Panc1 (cell line): ENCODE results near the gene IL2RG. TPM values are rescaled to one million over a fixed set of nuclear protein-coding genes. Genes with fewer than 3 reads are reported as not detected.

ENCODE experiments used
- ATAC-seq: fragments of 200-7000 bp; cut with Tn5 transposase; 2 replicates; pipeline ENCODE4 v1.9.1; 2020; ENCODE audit warnings: mild to moderate bottlenecking, moderate library complexity
- BruUV-seq: library from RNA; stranded (reverse); fragments of 400-500 nt; replicated peaks from 2 replicates; lab custom pipeline; 2021; lab: Mats Ljungman, UMichigan
- CTCF ChIA-PET: fragments of 300-600 bp; sonication (Branson Sonifier 250); formaldehyde crosslinking; loops from one replicate; lab custom pipeline; 2022; ENCODE audit warnings: antibody characterized with exemption; lab: Charles Lee
- POLR2A ChIA-PET: fragments of 300-600 bp; sonication (Branson Sonifier 250); formaldehyde crosslinking; loops from one replicate; lab custom pipeline; 2022; ENCODE audit warnings: antibody characterized with exemption; lab: Charles Lee
- DNase-seq: peaks from one replicate; pipeline ENCODE4 v3.0.0-alpha.2; 2010; ENCODE audit warnings: low read depth, low spot score
- H3K27ac ChIP-seq: 2 replicates; pipeline ENCODE4 v1.5.1; 2011; ENCODE audit warnings: mild to moderate bottlenecking, low read length, inconsistent platforms
- H3K27me3 ChIP-seq: fragments of 200-500 bp; sonication (Bioruptor generic); 2 replicates; pipeline ENCODE4 v1.6.0; 2014; ENCODE audit warnings: low read length, inconsistent platforms; ENCODE audit not compliant: control insufficient read depth, insufficient read depth
- H3K36me3 ChIP-seq: fragments of 200-500 bp; sonication (Bioruptor generic); 2 replicates; pipeline ENCODE4 v1.5.1; 2014; ENCODE audit warnings: inconsistent platforms, mild to moderate bottlenecking, low read length, moderate library complexity; ENCODE audit not compliant: control insufficient read depth, insufficient read depth
- H3K4me1 ChIP-seq: 2 replicates; pipeline ENCODE4 v1.5.1; 2011; ENCODE audit warnings: inconsistent platforms, mild to moderate bottlenecking, low read length, moderate library complexity; ENCODE audit not compliant: control insufficient read depth, insufficient read depth
- H3K4me3 ChIP-seq, 2 experiments: 2 replicates each; pipeline ENCODE4 v1.5.1; 2011 to 2012; ENCODE audit warnings: low read depth in 2 of 2, low read length in 2 of 2, mild to moderate bottlenecking in 2 of 2, inconsistent platforms in 1 of 2, moderate library complexity in 1 of 2
- H3K9me3 ChIP-seq: fragments of 200-500 bp; sonication (Bioruptor generic); 2 replicates; pipeline ENCODE4 v1.5.1; 2014; ENCODE audit warnings: low read depth, mild to moderate bottlenecking, inconsistent platforms, low read length, moderate library complexity; ENCODE audit not compliant: control insufficient read depth, insufficient read depth
- POLR2AphosphoS5 ChIP-seq: IDR thresholded peaks from 2 replicates; pipeline ENCODE4 v1.6.1; 2012; ENCODE audit warnings: mild to moderate bottlenecking, low read depth, low read length, moderate library complexity
- SIN3A ChIP-seq: IDR thresholded peaks from 2 replicates; pipeline ENCODE4 v1.6.1; 2012; ENCODE audit warnings: low read depth, mild to moderate bottlenecking, low read length, moderate library complexity, borderline replicate concordance; ENCODE audit not compliant: insufficient read depth
- TCF7L2 ChIP-seq: IDR thresholded peaks from 2 replicates; pipeline ENCODE4 v1.6.1; 2011; ENCODE audit warnings: mild to moderate bottlenecking, low read depth, low read length, inconsistent platforms
- in situ Hi-C: cut with HindIII; loops from 2 replicates; pipeline ENCODE4 v1.10.0; 2016; ENCODE audit warnings: low sequenced_read_pairs, low pct_unique_long_range_greater_than_20kb
- intact Hi-C: fragments of 100-400 bp; cut with micrococcal nuclease; formaldehyde crosslinking; loops from one replicate; pipeline ENCODE4 v1.10.0; 2022; ENCODE audit not compliant: unreplicated experiment
- total RNA-seq: library from RNA; stranded (reverse); gene quantifications from one replicate; pipeline ENCODE4 v1.2.1, GENCODE V29; 2021; ENCODE audit not compliant: unreplicated experiment
- TF ChIP-seq, protein P1 (sequence below), 2 experiments: IDR thresholded peaks; 2 replicates each; pipeline ENCODE4 v1.6.1; 2011 to 2012; ENCODE audit warnings: low read depth in 2 of 2, control low read depth in 1 of 2, low read length in 1 of 2, mild to moderate bottlenecking in 1 of 2, moderate library complexity in 1 of 2; ENCODE audit not compliant: insufficient read depth in 1 of 2
- TF ChIP-seq, protein P2 (sequence below): fragments of 450-650 bp; IDR thresholded peaks from 2 replicates; pipeline ENCODE4 v1.5.1; 2017; ENCODE audit warnings: mild to moderate bottlenecking

The IL2RG gene
- total RNA-seq, 1 experiment from 2014 or later, result 0.28 TPM

DNA sequence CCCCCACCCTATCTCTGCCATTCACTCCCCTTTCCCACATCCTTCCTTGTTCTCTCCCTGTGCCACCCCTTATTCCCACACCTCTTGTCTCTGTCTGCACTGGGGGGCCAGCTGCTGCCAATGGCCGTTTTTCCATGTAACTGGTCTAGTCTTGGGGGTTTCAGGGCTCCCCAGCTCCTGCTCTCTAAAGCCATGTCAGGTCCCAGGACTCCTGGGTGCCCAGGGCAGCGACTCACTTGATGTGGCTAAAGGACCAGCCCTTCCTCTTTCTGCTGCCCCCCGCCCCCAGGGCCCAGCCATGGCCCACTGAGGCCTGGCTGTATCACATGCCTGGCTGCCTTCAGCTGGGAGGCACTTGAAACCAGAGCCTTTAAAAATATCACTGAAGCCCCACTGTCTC, 43.3 kb upstream of the IL2RG start:
- no peaks in the 10 kb centered on the region for H3K36me3 ChIP-seq
- no peak overlapping the region for H3K27ac ChIP-seq
- DNase-seq (no peak), ATAC-seq (no peak)
- no peak for TF ChIP-seq TCF7L2
- TF ChIP-seq, protein P1, sequence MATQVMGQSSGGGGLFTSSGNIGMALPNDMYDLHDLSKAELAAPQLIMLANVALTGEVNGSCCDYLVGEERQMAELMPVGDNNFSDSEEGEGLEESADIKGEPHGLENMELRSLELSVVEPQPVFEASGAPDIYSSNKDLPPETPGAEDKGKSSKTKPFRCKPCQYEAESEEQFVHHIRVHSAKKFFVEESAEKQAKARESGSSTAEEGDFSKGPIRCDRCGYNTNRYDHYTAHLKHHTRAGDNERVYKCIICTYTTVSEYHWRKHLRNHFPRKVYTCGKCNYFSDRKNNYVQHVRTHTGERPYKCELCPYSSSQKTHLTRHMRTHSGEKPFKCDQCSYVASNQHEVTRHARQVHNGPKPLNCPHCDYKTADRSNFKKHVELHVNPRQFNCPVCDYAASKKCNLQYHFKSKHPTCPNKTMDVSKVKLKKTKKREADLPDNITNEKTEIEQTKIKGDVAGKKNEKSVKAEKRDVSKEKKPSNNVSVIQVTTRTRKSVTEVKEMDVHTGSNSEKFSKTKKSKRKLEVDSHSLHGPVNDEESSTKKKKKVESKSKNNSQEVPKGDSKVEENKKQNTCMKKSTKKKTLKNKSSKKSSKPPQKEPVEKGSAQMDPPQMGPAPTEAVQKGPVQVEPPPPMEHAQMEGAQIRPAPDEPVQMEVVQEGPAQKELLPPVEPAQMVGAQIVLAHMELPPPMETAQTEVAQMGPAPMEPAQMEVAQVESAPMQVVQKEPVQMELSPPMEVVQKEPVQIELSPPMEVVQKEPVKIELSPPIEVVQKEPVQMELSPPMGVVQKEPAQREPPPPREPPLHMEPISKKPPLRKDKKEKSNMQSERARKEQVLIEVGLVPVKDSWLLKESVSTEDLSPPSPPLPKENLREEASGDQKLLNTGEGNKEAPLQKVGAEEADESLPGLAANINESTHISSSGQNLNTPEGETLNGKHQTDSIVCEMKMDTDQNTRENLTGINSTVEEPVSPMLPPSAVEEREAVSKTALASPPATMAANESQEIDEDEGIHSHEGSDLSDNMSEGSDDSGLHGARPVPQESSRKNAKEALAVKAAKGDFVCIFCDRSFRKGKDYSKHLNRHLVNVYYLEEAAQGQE (IDR thresholded peaks at IDR 0.05; ENCODE audit: insufficient read depth in 1 of 2, low read depth in 2 of 2, low read length in 1 of 2), result no peak
- TF ChIP-seq SIN3A, result no peak
- TF ChIP-seq, protein P2, sequence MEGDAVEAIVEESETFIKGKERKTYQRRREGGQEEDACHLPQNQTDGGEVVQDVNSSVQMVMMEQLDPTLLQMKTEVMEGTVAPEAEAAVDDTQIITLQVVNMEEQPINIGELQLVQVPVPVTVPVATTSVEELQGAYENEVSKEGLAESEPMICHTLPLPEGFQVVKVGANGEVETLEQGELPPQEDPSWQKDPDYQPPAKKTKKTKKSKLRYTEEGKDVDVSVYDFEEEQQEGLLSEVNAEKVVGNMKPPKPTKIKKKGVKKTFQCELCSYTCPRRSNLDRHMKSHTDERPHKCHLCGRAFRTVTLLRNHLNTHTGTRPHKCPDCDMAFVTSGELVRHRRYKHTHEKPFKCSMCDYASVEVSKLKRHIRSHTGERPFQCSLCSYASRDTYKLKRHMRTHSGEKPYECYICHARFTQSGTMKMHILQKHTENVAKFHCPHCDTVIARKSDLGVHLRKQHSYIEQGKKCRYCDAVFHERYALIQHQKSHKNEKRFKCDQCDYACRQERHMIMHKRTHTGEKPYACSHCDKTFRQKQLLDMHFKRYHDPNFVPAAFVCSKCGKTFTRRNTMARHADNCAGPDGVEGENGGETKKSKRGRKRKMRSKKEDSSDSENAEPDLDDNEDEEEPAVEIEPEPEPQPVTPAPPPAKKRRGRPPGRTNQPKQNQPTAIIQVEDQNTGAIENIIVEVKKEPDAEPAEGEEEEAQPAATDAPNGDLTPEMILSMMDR, result no peak
- TF ChIP-seq POLR2AphosphoS5, result no peak
- POLR2A ChIA-PET, result no interaction called here
- no TSS peak for BruUV-seq
- in situ Hi-C loops (no loop called here), intact Hi-C loops (no loop called here)
- H3K9me3 ChIP-seq, result no peaks in the 10 kb centered on the region
- CTCF ChIA-PET, result no interaction called here
- no peaks in the 10 kb centered on the region for H3K4me1 ChIP-seq
- no peak overlapping the region for H3K4me3 ChIP-seq
- no peaks in the 10 kb centered on the region for H3K27me3 ChIP-seq

DNA sequence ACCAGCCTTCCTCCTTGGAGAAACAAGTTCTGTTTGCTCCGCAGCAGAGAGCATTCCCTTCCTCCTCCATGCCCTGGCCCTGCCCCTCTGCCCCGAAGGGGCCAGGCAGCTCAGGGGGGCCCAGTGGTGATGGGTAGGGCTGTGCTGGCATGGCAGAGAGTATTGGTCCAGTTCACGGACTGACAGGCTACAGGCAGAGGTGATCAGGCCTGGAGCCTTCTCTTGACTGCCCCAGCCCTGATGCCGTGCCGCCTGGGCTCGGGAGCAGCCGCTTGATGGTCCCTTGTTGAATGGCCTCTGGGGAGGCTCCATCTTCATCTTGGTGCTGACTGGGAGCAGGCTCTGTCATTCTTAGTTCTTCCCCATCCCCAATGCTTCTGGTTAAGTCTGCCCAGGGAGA, 42.8 kb upstream of the IL2RG start:
- in situ Hi-C loops, result no loop called here
- POLR2A ChIA-PET, result no interaction called here
- intact Hi-C loops, result no loop called here
- no peak for DNase-seq
- Histone ChIP-seq H3K27me3 (no peaks in the 10 kb centered on the region), H3K36me3 (no peaks in the 10 kb centered on the region), H3K9me3 (no peaks in the 10 kb centered on the region), H3K27ac (no peak overlapping the region), H3K4me1 (no peaks in the 10 kb centered on the region), H3K4me3 (no peak overlapping the region)
- TF ChIP-seq SIN3A (no peak), POLR2AphosphoS5 (no peak), TCF7L2 (no peak)
- TF ChIP-seq, protein P2, result no peak
- TF ChIP-seq, protein P1 (IDR thresholded peaks at IDR 0.05; ENCODE audit: insufficient read depth in 1 of 2, low read depth in 2 of 2, low read length in 1 of 2), result no peak
- CTCF ChIA-PET, result no interaction called here
- BruUV-seq, result no TSS peak
- no peak for ATAC-seq
